Measurements from ENCODE around the gene PPIL1.
"Not testable (repeated sequence)": the region's sequence is repeated elsewhere in the genome, so short reads cannot be mapped to it uniquely, and the experiment has no call there.

DNA sequence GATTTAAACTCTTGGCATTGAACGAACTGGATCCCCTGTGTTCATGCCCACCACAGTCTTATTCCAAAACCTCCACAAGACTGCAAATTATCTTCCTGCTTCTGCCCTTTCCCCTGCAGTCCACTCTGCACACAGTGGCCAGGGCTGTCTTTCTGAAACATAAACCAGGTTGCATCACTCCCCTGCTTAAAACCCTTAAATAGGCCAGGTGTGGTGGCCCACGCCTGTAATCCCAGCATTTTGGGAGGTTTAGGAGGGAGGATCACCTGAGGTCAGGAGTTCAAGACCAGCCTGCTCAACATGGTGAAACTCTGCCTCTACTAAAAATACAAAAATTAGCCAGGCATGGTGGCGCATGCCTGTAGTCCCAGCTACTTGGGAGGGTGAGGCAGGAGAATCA is 61.6 kb downstream of the PPIL1 start:
- TF ChIP-seq, protein P1, sequence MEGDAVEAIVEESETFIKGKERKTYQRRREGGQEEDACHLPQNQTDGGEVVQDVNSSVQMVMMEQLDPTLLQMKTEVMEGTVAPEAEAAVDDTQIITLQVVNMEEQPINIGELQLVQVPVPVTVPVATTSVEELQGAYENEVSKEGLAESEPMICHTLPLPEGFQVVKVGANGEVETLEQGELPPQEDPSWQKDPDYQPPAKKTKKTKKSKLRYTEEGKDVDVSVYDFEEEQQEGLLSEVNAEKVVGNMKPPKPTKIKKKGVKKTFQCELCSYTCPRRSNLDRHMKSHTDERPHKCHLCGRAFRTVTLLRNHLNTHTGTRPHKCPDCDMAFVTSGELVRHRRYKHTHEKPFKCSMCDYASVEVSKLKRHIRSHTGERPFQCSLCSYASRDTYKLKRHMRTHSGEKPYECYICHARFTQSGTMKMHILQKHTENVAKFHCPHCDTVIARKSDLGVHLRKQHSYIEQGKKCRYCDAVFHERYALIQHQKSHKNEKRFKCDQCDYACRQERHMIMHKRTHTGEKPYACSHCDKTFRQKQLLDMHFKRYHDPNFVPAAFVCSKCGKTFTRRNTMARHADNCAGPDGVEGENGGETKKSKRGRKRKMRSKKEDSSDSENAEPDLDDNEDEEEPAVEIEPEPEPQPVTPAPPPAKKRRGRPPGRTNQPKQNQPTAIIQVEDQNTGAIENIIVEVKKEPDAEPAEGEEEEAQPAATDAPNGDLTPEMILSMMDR (IDR thresholded peaks at IDR 0.05; ENCODE audit: low read length): not testable (repeated sequence)
- not testable (repeated sequence) for TF ChIP-seq EZH2 (IDR thresholded peaks at IDR 0.05; ENCODE audit: borderline replicate concordance, low read length)
